ENCODE results near the gene ABCD2.

The ABCD2 gene

GRCh38 chr12:39595928-39596327 lies 23.7 kb downstream of the ABCD2 start:
- Histone ChIP-seq H3K4me1 (ENCODE audit: control insufficient read depth, insufficient read depth, low read length) (no peaks in the 10 kb centered on the region), H3K27me3 (ENCODE audit: control insufficient read depth, insufficient read depth, low read length, poor library complexity, severe bottlenecking) (no peaks in the 10 kb centered on the region), H3K27ac (ENCODE audit: insufficient read depth, low read depth, low read length, poor library complexity, severe bottlenecking) (no peak overlapping the region), H3K4me3 (ENCODE audit: insufficient read depth, low read depth, low read length) (no peak overlapping the region), H3K9me3 (ENCODE audit: control insufficient read depth, low read length) (no peaks in the 10 kb centered on the region), H3K36me3 (ENCODE audit: control insufficient read depth, insufficient read depth, low read length) (no peaks in the 10 kb centered on the region)
- WGBS, 2 experiments = 88 to 90% methylated on average over 2 of the region's 2 CpGs

GRCh38 chr12:39592295-39592694 lies 27.3 kb downstream of the ABCD2 start:
- no peaks in the 10 kb centered on the region for H3K9me3 ChIP-seq (ENCODE audit: control insufficient read depth, low read length)
- no peak overlapping the region for H3K27ac ChIP-seq (ENCODE audit: insufficient read depth, low read depth, low read length, poor library complexity, severe bottlenecking)
- no peaks in the 10 kb centered on the region for H3K4me1 ChIP-seq (ENCODE audit: control insufficient read depth, insufficient read depth, low read length)
- no peak overlapping the region for H3K4me3 ChIP-seq (ENCODE audit: insufficient read depth, low read depth, low read length)
- H3K27me3 ChIP-seq (ENCODE audit: control insufficient read depth, insufficient read depth, low read length, poor library complexity, severe bottlenecking) = no peaks in the 10 kb centered on the region
- H3K36me3 ChIP-seq (ENCODE audit: control insufficient read depth, insufficient read depth, low read length) = no peaks in the 10 kb centered on the region

GRCh38 chr12:39588348-39588747 lies 31.3 kb downstream of the ABCD2 start:
- H3K4me3 ChIP-seq (ENCODE audit: insufficient read depth, low read depth, low read length) = no peak overlapping the region

GRCh38 chr12:39587225-39587624 lies 32.4 kb downstream of the ABCD2 start:
- no peaks in the 10 kb centered on the region for H3K4me1 ChIP-seq (ENCODE audit: control insufficient read depth, insufficient read depth, low read length)
- 91 to 97% methylated on average over 2 of the region's 3 CpGs for WGBS, 2 experiments
- no peak overlapping the region for H3K27ac ChIP-seq (ENCODE audit: insufficient read depth, low read depth, low read length, poor library complexity, severe bottlenecking)
- H3K9me3 ChIP-seq (ENCODE audit: control insufficient read depth, low read length) = no peaks in the 10 kb centered on the region
- no peak overlapping the region for H3K4me3 ChIP-seq (ENCODE audit: insufficient read depth, low read depth, low read length)
- H3K36me3 ChIP-seq (ENCODE audit: control insufficient read depth, insufficient read depth, low read length) = no peaks in the 10 kb centered on the region
- H3K27me3 ChIP-seq (ENCODE audit: control insufficient read depth, insufficient read depth, low read length, poor library complexity, severe bottlenecking) = no peaks in the 10 kb centered on the region

More at GRCh38 chr12:39588348-39588747, 31.3 kb downstream of the ABCD2 start:
- no peaks in the 10 kb centered on the region for H3K9me3 ChIP-seq (ENCODE audit: control insufficient read depth, low read length)
- no peaks in the 10 kb centered on the region for H3K4me1 ChIP-seq (ENCODE audit: control insufficient read depth, insufficient read depth, low read length)
- H3K27ac ChIP-seq (ENCODE audit: insufficient read depth, low read depth, low read length, poor library complexity, severe bottlenecking) = no peak overlapping the region
- no peaks in the 10 kb centered on the region for H3K27me3 ChIP-seq (ENCODE audit: control insufficient read depth, insufficient read depth, low read length, poor library complexity, severe bottlenecking)
- WGBS, 2 experiments = 87% methylated on average over 7 to 8 of the region's 9 CpGs
- no peaks in the 10 kb centered on the region for H3K36me3 ChIP-seq (ENCODE audit: control insufficient read depth, insufficient read depth, low read length)

- Histone ChIP-seq H3K36me3 (ENCODE audit: control insufficient read depth, insufficient read depth, low read length) (no peaks in the 10 kb centered on the region), H3K9me3 (ENCODE audit: control insufficient read depth, low read length) (no peaks in the 10 kb centered on the region), H3K27me3 (ENCODE audit: control insufficient read depth, insufficient read depth, low read length, poor library complexity, severe bottlenecking) (no peaks in the 10 kb centered on the region), H3K4me1 (ENCODE audit: control insufficient read depth, insufficient read depth, low read length) (no peaks in the 10 kb centered on the region), H3K27ac (ENCODE audit: insufficient read depth, low read depth, low read length, poor library complexity, severe bottlenecking) (no peak overlapping the region), H3K4me3 (ENCODE audit: insufficient read depth, low read depth, low read length) (no peak overlapping the region)
- WGBS, 2 experiments = 100% methylated on average over 1 of the region's 1 CpG
These were observed 32.8 kb downstream of the ABCD2 start for GRCh38 chr12:39586816-39587215.

- Histone ChIP-seq H3K4me1 (ENCODE audit: control insufficient read depth, insufficient read depth, low read length) (no peaks in the 10 kb centered on the region), H3K36me3 (ENCODE audit: control insufficient read depth, insufficient read depth, low read length) (no peaks in the 10 kb centered on the region), H3K9me3 (ENCODE audit: control insufficient read depth, low read length) (no peaks in the 10 kb centered on the region), H3K4me3 (ENCODE audit: insufficient read depth, low read depth, low read length) (no peak overlapping the region), H3K27ac (ENCODE audit: insufficient read depth, low read depth, low read length, poor library complexity, severe bottlenecking) (no peak overlapping the region), H3K27me3 (ENCODE audit: control insufficient read depth, insufficient read depth, low read length, poor library complexity, severe bottlenecking) (no peaks in the 10 kb centered on the region)
- WGBS, 2 experiments = 92 to 97% methylated on average over 2 of the region's 3 CpGs
These were observed 38.0 kb downstream of the ABCD2 start for GRCh38 chr12:39581592-39581991.

- Histone ChIP-seq H3K27me3 (ENCODE audit: control insufficient read depth, insufficient read depth, low read length, poor library complexity, severe bottlenecking) (no peaks in the 10 kb centered on the region), H3K27ac (ENCODE audit: insufficient read depth, low read depth, low read length, poor library complexity, severe bottlenecking) (peak overlapping the region; percentile 6)
- no CpG with 5 or more reads among the region's 1 CpG for WGBS, 2 experiments
These were observed 44.1 kb downstream of the ABCD2 start for GRCh38 chr12:39575498-39575875.

GRCh38 chr12:39574785-39575497 lies 44.7 kb downstream of the ABCD2 start:
- 72 to 73% methylated on average over 2 to 4 of the region's 4 CpGs for WGBS, 2 experiments
- H3K4me1 ChIP-seq (ENCODE audit: control insufficient read depth, insufficient read depth, low read length) = peaks cover 12% of the 10 kb centered on the region
- H3K27ac ChIP-seq (ENCODE audit: insufficient read depth, low read depth, low read length, poor library complexity, severe bottlenecking) = peak overlapping the region; percentile 20
- no peaks in the 10 kb centered on the region for H3K27me3 ChIP-seq (ENCODE audit: control insufficient read depth, insufficient read depth, low read length, poor library complexity, severe bottlenecking)
- H3K4me3 ChIP-seq (ENCODE audit: insufficient read depth, low read depth, low read length) = no peak overlapping the region
- no peaks in the 10 kb centered on the region for H3K36me3 ChIP-seq (ENCODE audit: control insufficient read depth, insufficient read depth, low read length)
- H3K9me3 ChIP-seq (ENCODE audit: control insufficient read depth, low read length) = no peaks in the 10 kb centered on the region

More at GRCh38 chr12:39575498-39575875, 44.1 kb downstream of the ABCD2 start:
- Histone ChIP-seq H3K4me1 (ENCODE audit: control insufficient read depth, insufficient read depth, low read length) (peaks cover 12% of the 10 kb centered on the region), H3K9me3 (ENCODE audit: control insufficient read depth, low read length) (no peaks in the 10 kb centered on the region), H3K4me3 (ENCODE audit: insufficient read depth, low read depth, low read length) (no peak overlapping the region), H3K36me3 (ENCODE audit: control insufficient read depth, insufficient read depth, low read length) (no peaks in the 10 kb centered on the region)

- no CpG with 5 or more reads among the region's 1 CpG for WGBS, 2 experiments
- H3K4me3 ChIP-seq (ENCODE audit: insufficient read depth, low read depth, low read length) = no peak overlapping the region
- peak overlapping the region; percentile 20 for H3K27ac ChIP-seq (ENCODE audit: insufficient read depth, low read depth, low read length, poor library complexity, severe bottlenecking)
- H3K4me1 ChIP-seq (ENCODE audit: control insufficient read depth, insufficient read depth, low read length) = peaks cover 12% of the 10 kb centered on the region
- no peaks in the 10 kb centered on the region for H3K36me3 ChIP-seq (ENCODE audit: control insufficient read depth, insufficient read depth, low read length)
- no peaks in the 10 kb centered on the region for H3K9me3 ChIP-seq (ENCODE audit: control insufficient read depth, low read length)
- no peaks in the 10 kb centered on the region for H3K27me3 ChIP-seq (ENCODE audit: control insufficient read depth, insufficient read depth, low read length, poor library complexity, severe bottlenecking)
These were observed 45.2 kb downstream of the ABCD2 start for GRCh38 chr12:39574378-39574777.

- Histone ChIP-seq H3K9me3 (ENCODE audit: control insufficient read depth, low read length) (no peaks in the 10 kb centered on the region), H3K4me1 (ENCODE audit: control insufficient read depth, insufficient read depth, low read length) (peaks cover 12% of the 10 kb centered on the region), H3K27ac (ENCODE audit: insufficient read depth, low read depth, low read length, poor library complexity, severe bottlenecking) (no peak overlapping the region), H3K27me3 (ENCODE audit: control insufficient read depth, insufficient read depth, low read length, poor library complexity, severe bottlenecking) (no peaks in the 10 kb centered on the region), H3K4me3 (ENCODE audit: insufficient read depth, low read depth, low read length) (no peak overlapping the region), H3K36me3 (ENCODE audit: control insufficient read depth, insufficient read depth, low read length) (no peaks in the 10 kb centered on the region)
- 80% methylated on average over 1 of the region's 2 CpGs; no CpG with 5 or more reads in 1 of the 2 experiments for WGBS, 2 experiments
These were observed 45.6 kb downstream of the ABCD2 start for GRCh38 chr12:39573971-39574370.

GRCh38 chr12:39572551-39572950 lies 47.1 kb downstream of the ABCD2 start:
- Histone ChIP-seq H3K27ac (ENCODE audit: insufficient read depth, low read depth, low read length, poor library complexity, severe bottlenecking) (no peak overlapping the region), H3K4me3 (ENCODE audit: insufficient read depth, low read depth, low read length) (no peak overlapping the region), H3K9me3 (ENCODE audit: control insufficient read depth, low read length) (peaks cover 2% of the 10 kb centered on the region), H3K27me3 (ENCODE audit: control insufficient read depth, insufficient read depth, low read length, poor library complexity, severe bottlenecking) (no peaks in the 10 kb centered on the region), H3K4me1 (ENCODE audit: control insufficient read depth, insufficient read depth, low read length) (peaks cover 12% of the 10 kb centered on the region), H3K36me3 (ENCODE audit: control insufficient read depth, insufficient read depth, low read length) (no peaks in the 10 kb centered on the region)

Measured in ectodermal cell (in vitro differentiated cells).